ENCODE results near the gene KAT6B.

Gene KAT6B

DNA sequence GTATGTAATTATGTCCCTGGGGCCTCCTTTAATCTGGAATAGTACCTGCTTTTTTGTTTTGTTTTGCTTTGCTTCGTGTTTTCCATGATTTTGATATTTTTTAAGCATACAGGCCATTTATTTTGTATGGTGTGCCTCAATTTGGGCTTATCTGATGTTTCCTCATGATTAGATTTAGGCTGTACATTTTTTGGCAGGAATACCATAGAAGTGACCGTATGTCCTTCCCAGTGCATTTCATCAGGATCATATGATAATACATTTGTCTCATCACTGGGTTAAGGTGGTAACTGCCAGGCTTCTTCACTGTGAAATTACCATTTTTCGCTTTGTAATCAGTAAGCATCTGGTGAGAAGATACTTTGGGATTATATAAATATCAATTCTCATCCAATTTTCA, 167.2 kb downstream of the KAT6B start:
- TF ChIP-seq, protein P1, sequence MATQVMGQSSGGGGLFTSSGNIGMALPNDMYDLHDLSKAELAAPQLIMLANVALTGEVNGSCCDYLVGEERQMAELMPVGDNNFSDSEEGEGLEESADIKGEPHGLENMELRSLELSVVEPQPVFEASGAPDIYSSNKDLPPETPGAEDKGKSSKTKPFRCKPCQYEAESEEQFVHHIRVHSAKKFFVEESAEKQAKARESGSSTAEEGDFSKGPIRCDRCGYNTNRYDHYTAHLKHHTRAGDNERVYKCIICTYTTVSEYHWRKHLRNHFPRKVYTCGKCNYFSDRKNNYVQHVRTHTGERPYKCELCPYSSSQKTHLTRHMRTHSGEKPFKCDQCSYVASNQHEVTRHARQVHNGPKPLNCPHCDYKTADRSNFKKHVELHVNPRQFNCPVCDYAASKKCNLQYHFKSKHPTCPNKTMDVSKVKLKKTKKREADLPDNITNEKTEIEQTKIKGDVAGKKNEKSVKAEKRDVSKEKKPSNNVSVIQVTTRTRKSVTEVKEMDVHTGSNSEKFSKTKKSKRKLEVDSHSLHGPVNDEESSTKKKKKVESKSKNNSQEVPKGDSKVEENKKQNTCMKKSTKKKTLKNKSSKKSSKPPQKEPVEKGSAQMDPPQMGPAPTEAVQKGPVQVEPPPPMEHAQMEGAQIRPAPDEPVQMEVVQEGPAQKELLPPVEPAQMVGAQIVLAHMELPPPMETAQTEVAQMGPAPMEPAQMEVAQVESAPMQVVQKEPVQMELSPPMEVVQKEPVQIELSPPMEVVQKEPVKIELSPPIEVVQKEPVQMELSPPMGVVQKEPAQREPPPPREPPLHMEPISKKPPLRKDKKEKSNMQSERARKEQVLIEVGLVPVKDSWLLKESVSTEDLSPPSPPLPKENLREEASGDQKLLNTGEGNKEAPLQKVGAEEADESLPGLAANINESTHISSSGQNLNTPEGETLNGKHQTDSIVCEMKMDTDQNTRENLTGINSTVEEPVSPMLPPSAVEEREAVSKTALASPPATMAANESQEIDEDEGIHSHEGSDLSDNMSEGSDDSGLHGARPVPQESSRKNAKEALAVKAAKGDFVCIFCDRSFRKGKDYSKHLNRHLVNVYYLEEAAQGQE (IDR thresholded peaks at IDR 0.05; ENCODE audit: insufficient read depth in 1 of 2, low read depth in 2 of 2, low read length in 2 of 2), result no peak
- no peak for TF ChIP-seq POLR2AphosphoS5 (IDR thresholded peaks at IDR 0.05; ENCODE audit: low read depth, low read length)
- no peak for TF ChIP-seq FOXP2 (optimal IDR thresholded peaks at IDR 0.05; ENCODE audit: borderline replicate concordance, extremely low read depth, extremely low read length, insufficient read depth)
- TF ChIP-seq TAF1 (IDR thresholded peaks at IDR 0.05; ENCODE audit: borderline replicate concordance, insufficient read depth, low read length), result no peak
- TF ChIP-seq SIN3A (IDR thresholded peaks at IDR 0.05; ENCODE audit: borderline replicate concordance, insufficient read depth, low read length), result no peak

DNA sequence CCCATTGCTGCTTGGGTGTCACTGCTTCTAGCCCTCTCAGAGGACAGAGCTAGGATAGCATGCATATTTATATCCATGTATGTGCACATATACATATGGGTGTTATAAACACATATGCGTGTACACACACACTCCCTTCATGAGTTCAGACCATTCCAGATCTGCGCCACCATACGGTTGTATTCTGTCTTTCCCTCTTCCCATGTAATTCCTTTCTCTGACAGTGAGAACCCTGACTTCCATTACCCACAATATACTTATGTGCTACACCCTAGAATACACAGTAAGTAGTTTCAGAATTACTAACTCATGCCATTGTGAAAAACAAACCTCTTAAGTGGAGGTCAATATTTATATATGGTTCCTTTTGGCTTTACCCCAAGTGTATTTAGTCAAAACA, 168.5 kb downstream of the KAT6B start:
- TF ChIP-seq POLR2AphosphoS5 (IDR thresholded peaks at IDR 0.05; ENCODE audit: low read depth, low read length) (no peak), TAF1 (IDR thresholded peaks at IDR 0.05; ENCODE audit: borderline replicate concordance, insufficient read depth, low read length) (no peak), FOXP2 (optimal IDR thresholded peaks at IDR 0.05; ENCODE audit: borderline replicate concordance, extremely low read depth, extremely low read length, insufficient read depth) (no peak), SIN3A (IDR thresholded peaks at IDR 0.05; ENCODE audit: borderline replicate concordance, insufficient read depth, low read length) (no peak)
- TF ChIP-seq, protein P1 (IDR thresholded peaks at IDR 0.05; ENCODE audit: insufficient read depth in 1 of 2, low read depth in 2 of 2, low read length in 2 of 2), result no peak

DNA sequence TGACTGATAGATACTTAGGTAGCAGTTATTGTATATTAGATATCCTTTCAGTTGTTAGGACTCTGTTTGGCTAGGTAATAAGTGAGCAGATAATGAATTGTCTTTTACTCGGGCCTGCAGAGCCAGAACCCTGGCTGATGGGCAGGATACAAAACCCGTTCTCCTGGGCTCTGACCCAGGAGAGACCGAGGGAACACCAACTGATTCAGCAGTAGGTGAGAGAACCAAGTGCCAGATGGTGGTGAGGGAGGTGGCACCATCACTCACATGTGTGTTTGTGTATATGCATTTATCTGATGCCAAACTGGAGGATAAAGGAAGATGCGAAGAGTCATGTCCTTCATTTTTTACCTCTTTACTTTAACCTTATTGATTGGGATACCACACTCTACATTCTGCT, 169.4 kb downstream of the KAT6B start:
- TF ChIP-seq, protein P1 (IDR thresholded peaks at IDR 0.05; ENCODE audit: insufficient read depth in 1 of 2, low read depth in 2 of 2, low read length in 2 of 2), result no peak
- TF ChIP-seq FOXP2 (optimal IDR thresholded peaks at IDR 0.05; ENCODE audit: borderline replicate concordance, extremely low read depth, extremely low read length, insufficient read depth) (no peak), TAF1 (IDR thresholded peaks at IDR 0.05; ENCODE audit: borderline replicate concordance, insufficient read depth, low read length) (no peak), POLR2AphosphoS5 (IDR thresholded peaks at IDR 0.05; ENCODE audit: low read depth, low read length) (no peak), SIN3A (IDR thresholded peaks at IDR 0.05; ENCODE audit: borderline replicate concordance, insufficient read depth, low read length) (no peak)

DNA sequence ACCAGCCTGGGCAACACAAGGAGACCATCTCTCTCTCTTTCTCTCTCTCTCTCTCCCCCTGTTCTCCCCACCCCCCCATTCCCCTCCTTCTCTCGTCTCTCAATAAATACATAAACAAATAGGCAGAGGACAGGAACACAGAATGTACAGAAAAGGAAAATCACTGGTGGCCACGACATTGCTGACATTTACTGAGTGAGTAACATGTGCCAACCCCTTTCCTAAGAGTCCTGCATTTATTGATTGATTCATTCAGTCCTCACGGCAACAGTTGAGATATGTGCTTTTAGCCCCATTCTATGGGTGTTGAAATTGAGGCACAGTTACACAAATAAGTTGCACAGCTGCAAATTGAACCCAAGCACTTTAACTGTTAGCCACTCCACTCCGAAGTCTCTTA, 170.8 kb downstream of the KAT6B start:
- TF ChIP-seq, protein P1 (IDR thresholded peaks at IDR 0.05; ENCODE audit: insufficient read depth in 1 of 2, low read depth in 2 of 2, low read length in 2 of 2), result no peak
- TF ChIP-seq TAF1 (IDR thresholded peaks at IDR 0.05; ENCODE audit: borderline replicate concordance, insufficient read depth, low read length) (no peak), POLR2AphosphoS5 (IDR thresholded peaks at IDR 0.05; ENCODE audit: low read depth, low read length) (no peak), FOXP2 (optimal IDR thresholded peaks at IDR 0.05; ENCODE audit: borderline replicate concordance, extremely low read depth, extremely low read length, insufficient read depth) (no peak), SIN3A (IDR thresholded peaks at IDR 0.05; ENCODE audit: borderline replicate concordance, insufficient read depth, low read length) (no peak)
